ENCODE data around the gene CKAP4.
"Not testable (repeated sequence)": the region's sequence is repeated elsewhere in the genome, so short reads cannot be mapped to it uniquely, and the experiment has no call there.

The CKAP4 gene

GRCh38 chr12:106288494-106289195 lies 40.8 kb upstream of the CKAP4 start:
- no peak overlapping the region for H3K9ac ChIP-seq (ENCODE audit: insufficient read length)
- peak overlapping the region; percentile 49; the same call in 1 of the 2 replicates for H3K27ac ChIP-seq
- no peak for DNase-seq (ENCODE audit: low read depth, low spot score)

GRCh38 chr12:106288101-106288493 lies 40.3 kb upstream of the CKAP4 start:
- Histone ChIP-seq H3K36me3 (ENCODE audit: insufficient read depth, low read length) (no peaks in the 10 kb centered on the region), H3K4me3 (no peak overlapping the region), H3K9me3 (ENCODE audit: low read depth, low read length) (no peaks in the 10 kb centered on the region), H3K9ac (ENCODE audit: insufficient read length) (no peak overlapping the region), H3K27ac (peak overlapping the region; percentile 49; the same call in 1 of the 2 replicates)
- no peak for DNase-seq (ENCODE audit: low read depth, low spot score)
- TF ChIP-seq POLR2AphosphoS5 (IDR thresholded peaks at IDR 0.05; ENCODE audit: borderline replicate concordance, low read depth, low read length): no peak
- no peak for TF ChIP-seq EZH2 (IDR thresholded peaks at IDR 0.05)
- TF ChIP-seq FOXP2 (optimal IDR thresholded peaks at IDR 0.05; ENCODE audit: control extremely low read depth, extremely low read length, insufficient read depth): no peak

More at GRCh38 chr12:106288494-106289195, 40.8 kb upstream of the CKAP4 start:
- H3K36me3 ChIP-seq (ENCODE audit: insufficient read depth, low read length): no peaks in the 10 kb centered on the region
- no peaks in the 10 kb centered on the region for H3K9me3 ChIP-seq (ENCODE audit: low read depth, low read length)
- H3K4me3 ChIP-seq: no peak overlapping the region
- TF ChIP-seq POLR2AphosphoS5 (IDR thresholded peaks at IDR 0.05; ENCODE audit: borderline replicate concordance, low read depth, low read length) (no peak), FOXP2 (optimal IDR thresholded peaks at IDR 0.05; ENCODE audit: control extremely low read depth, extremely low read length, insufficient read depth) (no peak), EZH2 (IDR thresholded peaks at IDR 0.05) (no peak)

- DNase-seq (ENCODE audit: low read depth, low spot score): no peak
- no peak overlapping the region for H3K27ac ChIP-seq
- no peaks in the 10 kb centered on the region; the same call in 1 of the 2 replicates for H3K9me3 ChIP-seq (ENCODE audit: low read depth, low read length)
- no peak overlapping the region for H3K9ac ChIP-seq (ENCODE audit: insufficient read length)
- no peaks in the 10 kb centered on the region for H3K36me3 ChIP-seq (ENCODE audit: insufficient read depth, low read length)
- no peak for TF ChIP-seq POLR2AphosphoS5 (IDR thresholded peaks at IDR 0.05; ENCODE audit: borderline replicate concordance, low read depth, low read length)
- no peak for TF ChIP-seq FOXP2 (optimal IDR thresholded peaks at IDR 0.05; ENCODE audit: control extremely low read depth, extremely low read length, insufficient read depth)
- TF ChIP-seq EZH2 (IDR thresholded peaks at IDR 0.05): no peak
- H3K4me3 ChIP-seq: no peak overlapping the region
Observed at GRCh38 chr12:106287364-106287763, 39.5 kb upstream of the CKAP4 start.

GRCh38 chr12:106286576-106287162 lies 38.8 kb upstream of the CKAP4 start:
- H3K27ac ChIP-seq; H3K36me3 ChIP-seq (ENCODE audit: insufficient read depth, low read length); H3K9me3 ChIP-seq (ENCODE audit: low read depth, low read length); H3K4me3 ChIP-seq; H3K9ac ChIP-seq (ENCODE audit: insufficient read length); DNase-seq (ENCODE audit: low read depth, low spot score): not testable (repeated sequence)

- no peak for DNase-seq (ENCODE audit: low read depth, low spot score)
- no peaks in the 10 kb centered on the region; the same call in 1 of the 2 replicates for H3K9me3 ChIP-seq (ENCODE audit: low read depth, low read length)
- TF ChIP-seq POLR2AphosphoS5 (IDR thresholded peaks at IDR 0.05; ENCODE audit: borderline replicate concordance, low read depth, low read length) (no peak), FOXP2 (optimal IDR thresholded peaks at IDR 0.05; ENCODE audit: control extremely low read depth, extremely low read length, insufficient read depth) (no peak), EZH2 (IDR thresholded peaks at IDR 0.05) (no peak)
- no peak overlapping the region for H3K9ac ChIP-seq (ENCODE audit: insufficient read length)
- H3K27ac ChIP-seq: no peak overlapping the region
- H3K4me3 ChIP-seq: no peak overlapping the region
- no peaks in the 10 kb centered on the region for H3K36me3 ChIP-seq (ENCODE audit: insufficient read depth, low read length)
Observed at GRCh38 chr12:106285982-106286381, 38.2 kb upstream of the CKAP4 start.

GRCh38 chr12:106284358-106285105 lies 36.7 kb upstream of the CKAP4 start:
- no peaks in the 10 kb centered on the region; the same call in 1 of the 2 replicates for H3K9me3 ChIP-seq (ENCODE audit: low read depth, low read length)
- H3K27ac ChIP-seq: no peak overlapping the region
- no peak overlapping the region for H3K4me3 ChIP-seq
- no peaks in the 10 kb centered on the region for H3K36me3 ChIP-seq (ENCODE audit: insufficient read depth, low read length)
- no peak for DNase-seq (ENCODE audit: low read depth, low spot score)
- TF ChIP-seq EZH2 (IDR thresholded peaks at IDR 0.05): no peak
- TF ChIP-seq POLR2AphosphoS5 (IDR thresholded peaks at IDR 0.05; ENCODE audit: borderline replicate concordance, low read depth, low read length): no peak
- no peak for TF ChIP-seq FOXP2 (optimal IDR thresholded peaks at IDR 0.05; ENCODE audit: control extremely low read depth, extremely low read length, insufficient read depth)
- H3K9ac ChIP-seq (ENCODE audit: insufficient read length): no peak overlapping the region

GRCh38 chr12:106282457-106283097 lies 34.8 kb upstream of the CKAP4 start:
- DNase-seq (ENCODE audit: low read depth, low spot score): no peak
- no peak overlapping the region for H3K9ac ChIP-seq (ENCODE audit: insufficient read length)

GRCh38 chr12:106281804-106282203 lies 34.0 kb upstream of the CKAP4 start:
- no peak overlapping the region for H3K27ac ChIP-seq
- TF ChIP-seq POLR2AphosphoS5 (IDR thresholded peaks at IDR 0.05; ENCODE audit: borderline replicate concordance, low read depth, low read length) (no peak), FOXP2 (optimal IDR thresholded peaks at IDR 0.05; ENCODE audit: control extremely low read depth, extremely low read length, insufficient read depth) (no peak), EZH2 (IDR thresholded peaks at IDR 0.05) (no peak)

More at GRCh38 chr12:106282457-106283097, 34.8 kb upstream of the CKAP4 start:
- Histone ChIP-seq H3K4me3 (no peak overlapping the region), H3K9me3 (ENCODE audit: low read depth, low read length) (no peaks in the 10 kb centered on the region; the same call in 1 of the 2 replicates), H3K36me3 (ENCODE audit: insufficient read depth, low read length) (no peaks in the 10 kb centered on the region), H3K27ac (no peak overlapping the region)
- TF ChIP-seq FOXP2 (optimal IDR thresholded peaks at IDR 0.05; ENCODE audit: control extremely low read depth, extremely low read length, insufficient read depth) (no peak), POLR2AphosphoS5 (IDR thresholded peaks at IDR 0.05; ENCODE audit: borderline replicate concordance, low read depth, low read length) (no peak), EZH2 (IDR thresholded peaks at IDR 0.05) (no peak)

More at GRCh38 chr12:106281804-106282203, 34.0 kb upstream of the CKAP4 start:
- no peak overlapping the region for H3K9ac ChIP-seq (ENCODE audit: insufficient read length)
- no peak for DNase-seq (ENCODE audit: low read depth, low spot score)
- H3K36me3 ChIP-seq (ENCODE audit: insufficient read depth, low read length): no peaks in the 10 kb centered on the region
- no peaks in the 10 kb centered on the region; the same call in 1 of the 2 replicates for H3K9me3 ChIP-seq (ENCODE audit: low read depth, low read length)
- H3K4me3 ChIP-seq: no peak overlapping the region
